Measurements from ENCODE around the gene GLRX.

DNA sequence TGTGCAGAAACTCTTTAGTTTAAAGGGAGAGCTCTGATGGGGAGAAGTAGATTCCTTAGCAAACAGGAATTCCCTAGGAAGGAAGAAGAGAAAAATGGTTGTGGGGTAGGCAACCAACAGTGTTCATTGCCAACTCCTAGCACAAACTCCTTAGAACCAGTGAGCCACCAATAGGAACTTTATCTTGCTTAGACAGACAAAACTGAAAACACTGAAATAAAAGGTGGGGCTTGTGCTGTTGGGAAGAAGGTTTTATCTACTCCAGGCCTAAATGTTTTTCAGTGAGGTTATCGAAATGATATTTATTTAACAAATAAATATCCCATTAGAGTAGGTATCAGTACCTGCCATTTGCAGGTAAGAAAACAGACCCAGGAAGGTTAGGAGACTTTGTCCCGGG is 7.7 kb upstream of the GLRX start:
- TF ChIP-seq, protein P1, sequence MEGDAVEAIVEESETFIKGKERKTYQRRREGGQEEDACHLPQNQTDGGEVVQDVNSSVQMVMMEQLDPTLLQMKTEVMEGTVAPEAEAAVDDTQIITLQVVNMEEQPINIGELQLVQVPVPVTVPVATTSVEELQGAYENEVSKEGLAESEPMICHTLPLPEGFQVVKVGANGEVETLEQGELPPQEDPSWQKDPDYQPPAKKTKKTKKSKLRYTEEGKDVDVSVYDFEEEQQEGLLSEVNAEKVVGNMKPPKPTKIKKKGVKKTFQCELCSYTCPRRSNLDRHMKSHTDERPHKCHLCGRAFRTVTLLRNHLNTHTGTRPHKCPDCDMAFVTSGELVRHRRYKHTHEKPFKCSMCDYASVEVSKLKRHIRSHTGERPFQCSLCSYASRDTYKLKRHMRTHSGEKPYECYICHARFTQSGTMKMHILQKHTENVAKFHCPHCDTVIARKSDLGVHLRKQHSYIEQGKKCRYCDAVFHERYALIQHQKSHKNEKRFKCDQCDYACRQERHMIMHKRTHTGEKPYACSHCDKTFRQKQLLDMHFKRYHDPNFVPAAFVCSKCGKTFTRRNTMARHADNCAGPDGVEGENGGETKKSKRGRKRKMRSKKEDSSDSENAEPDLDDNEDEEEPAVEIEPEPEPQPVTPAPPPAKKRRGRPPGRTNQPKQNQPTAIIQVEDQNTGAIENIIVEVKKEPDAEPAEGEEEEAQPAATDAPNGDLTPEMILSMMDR (IDR thresholded peaks at IDR 0.05), result no peak
- TF ChIP-seq POLR2A (IDR thresholded peaks at IDR 0.05), result no peak

Measured in Peyer's patch (tissue), 4 donors.